NT2/D1 (cell line): Measurements from ENCODE around the gene ZNF776.

Source experiments
- YY1 ChIP-seq: IDR thresholded peaks from 2 replicates; pipeline ENCODE4 v1.6.1; 2011; ENCODE audit not compliant: insufficient read length, insufficient read depth
- ZNF274 ChIP-seq: IDR thresholded peaks from 2 replicates; pipeline ENCODE4 v1.6.1; 2011; ENCODE audit warnings: mild to moderate bottlenecking, low read depth, low read length

- TF ChIP-seq ZNF274, result no peak
- no peak for TF ChIP-seq YY1
These were observed 37.0 kb upstream of the ZNF776 start for GRCh38 chr19:57709616-57710015.
